Occipital lobe (tissue), 2 donors: Measurements from ENCODE around the gene OTUB1. TPM values are rescaled to one million over a fixed set of nuclear protein-coding genes. Genes with fewer than 3 reads are reported as not detected.
"Not testable (repeated sequence)": the region's sequence is repeated elsewhere in the genome, so short reads cannot be mapped to it uniquely, and the experiment has no call there.

Experiments
- DNase-seq: peaks from one replicate; lab custom pipeline; 2025; lab: John Stamatoyannopoulos, UW
- total RNA-seq: library from RNA; depleted of rRNA; stranded (reverse); fragments of >200 nt; gene quantifications from one replicate; pipeline ENCODE4 v1.2.3, GENCODE V29; 2014

Gene OTUB1, protein sequence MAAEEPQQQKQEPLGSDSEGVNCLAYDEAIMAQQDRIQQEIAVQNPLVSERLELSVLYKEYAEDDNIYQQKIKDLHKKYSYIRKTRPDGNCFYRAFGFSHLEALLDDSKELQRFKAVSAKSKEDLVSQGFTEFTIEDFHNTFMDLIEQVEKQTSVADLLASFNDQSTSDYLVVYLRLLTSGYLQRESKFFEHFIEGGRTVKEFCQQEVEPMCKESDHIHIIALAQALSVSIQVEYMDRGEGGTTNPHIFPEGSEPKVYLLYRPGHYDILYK
- 25.3 TPM for total RNA-seq

DNA sequence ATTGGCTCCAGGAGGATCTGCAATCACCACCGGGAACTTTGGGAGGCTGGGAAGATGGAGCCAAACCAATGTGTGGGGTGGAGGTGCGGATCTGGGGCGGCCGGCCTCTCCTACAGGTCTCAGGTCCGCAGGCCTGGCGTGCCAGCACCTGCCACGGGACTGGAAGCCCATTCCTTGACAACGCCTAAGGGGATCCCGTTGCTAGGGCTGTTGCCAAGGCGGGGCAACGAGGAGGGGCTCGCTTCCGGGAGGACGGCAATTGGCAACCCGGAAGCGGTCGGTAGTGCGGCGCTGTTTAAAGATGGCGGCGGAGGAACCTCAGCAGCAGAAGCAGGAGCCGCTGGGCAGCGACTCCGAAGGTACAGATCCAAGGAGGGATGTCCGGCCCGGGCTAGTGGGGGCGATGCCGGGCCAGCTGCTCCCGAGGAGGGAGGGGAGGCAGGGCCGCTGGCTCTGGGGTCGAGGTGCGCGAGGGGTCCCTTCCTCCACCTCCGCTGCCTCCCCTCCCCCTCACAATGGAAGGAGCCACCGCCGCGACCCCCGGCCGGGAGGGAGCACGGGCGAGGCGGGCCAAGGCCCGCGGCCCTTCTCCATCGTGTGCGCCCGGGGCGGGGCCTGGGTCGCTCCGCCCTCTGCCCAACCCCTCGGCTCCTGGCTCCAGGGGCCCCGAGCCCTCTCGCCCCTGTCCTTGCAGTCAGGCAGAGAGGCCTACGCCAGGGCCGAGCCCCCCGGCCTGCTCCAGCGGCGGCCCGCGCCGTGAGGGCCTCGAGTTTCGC is at the start of gene OTUB1:
Gene OTUB1, plus strand, starts transcription at position 283 of the 776 bp plus-strand sequence. Its CDS starts 19 bp downstream, at position 302.
- DNase-seq = peak; percentile 88

GRCh38 chr11:63937713-63938478 is 48.3 kb upstream of the OTUB1 start:
- no peak for DNase-seq

GRCh38 chr11:63938479-63939396 is 47.5 kb upstream of the OTUB1 start, which contains the start of gene NAA40:
NAA40 (plus strand) TSS chr11:63939002; CDS start chr11:63939097, 95 bp downstream.
- peak; percentile 84 for DNase-seq

DNA sequence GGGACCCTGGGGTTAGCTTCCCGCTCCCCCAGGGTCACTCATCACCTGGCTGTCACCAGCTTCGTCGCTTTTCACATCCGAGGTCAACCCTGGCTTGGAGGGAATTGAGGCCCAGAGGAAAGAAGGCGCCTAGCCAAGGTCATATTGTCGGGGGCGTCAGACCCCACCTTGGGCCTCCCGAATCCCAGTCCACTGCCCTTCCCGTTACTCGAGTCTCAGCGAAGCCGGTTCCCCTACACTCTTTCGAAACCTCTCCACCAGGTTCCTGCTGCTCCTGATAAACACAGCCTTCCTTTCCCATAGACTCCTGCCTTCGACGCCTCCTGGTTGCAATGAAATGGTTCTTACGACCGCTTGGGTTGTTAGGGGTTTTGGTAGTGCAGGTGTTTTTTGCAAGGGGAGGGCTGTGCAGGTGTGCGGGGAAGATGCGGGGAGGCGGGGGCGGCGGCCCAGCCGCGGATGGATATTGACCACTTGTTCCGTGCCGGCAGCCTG is 46.8 kb upstream of the OTUB1 start:
- DNase-seq = no peak

DNA sequence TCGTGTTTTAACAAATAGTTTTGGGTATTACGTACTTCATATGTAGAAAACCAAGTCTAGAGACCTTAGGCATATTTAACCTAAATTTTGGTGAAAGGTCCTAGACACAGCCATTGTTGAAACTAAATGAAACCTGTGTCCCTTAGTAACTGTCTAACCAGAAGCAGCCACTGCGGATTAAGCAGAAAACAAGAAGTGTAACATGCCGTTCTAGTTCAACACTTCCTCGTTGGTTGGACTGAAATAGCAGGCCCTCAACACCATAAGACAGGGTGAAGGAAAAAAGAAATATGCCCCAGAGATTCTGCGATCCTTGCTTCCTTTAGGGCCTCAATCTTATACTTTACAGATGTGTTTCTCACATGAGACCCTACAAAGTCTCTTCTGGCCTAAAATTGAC is 45.5 kb upstream of the OTUB1 start:
- DNase-seq = no peak

GRCh38 chr11:63941901-63942300 is 44.3 kb upstream of the OTUB1 start:
- no peak for DNase-seq

DNA sequence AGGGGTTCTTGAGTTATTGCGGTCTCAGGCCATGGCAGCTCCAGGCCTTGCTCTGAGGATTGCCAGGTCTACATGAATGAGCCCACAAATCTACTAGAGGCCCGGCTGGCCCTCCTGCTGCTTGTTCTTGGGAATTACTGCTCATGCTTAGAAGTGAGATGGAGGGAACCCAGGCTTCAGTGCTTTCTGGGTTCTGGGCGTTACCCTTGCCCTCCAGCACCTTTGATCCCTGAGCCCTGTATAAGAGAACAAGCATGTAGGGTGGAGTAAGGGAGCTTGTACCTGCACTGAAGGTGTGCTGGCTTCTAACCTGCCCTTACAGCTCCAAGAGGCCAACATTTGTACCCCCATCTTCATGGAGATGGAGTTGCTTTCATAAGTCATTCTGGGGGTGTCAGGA is 43.4 kb upstream of the OTUB1 start:
- no peak for DNase-seq

- DNase-seq = no peak
Measured at GRCh38 chr11:63944987-63945386, 41.3 kb upstream of the OTUB1 start.

DNA sequence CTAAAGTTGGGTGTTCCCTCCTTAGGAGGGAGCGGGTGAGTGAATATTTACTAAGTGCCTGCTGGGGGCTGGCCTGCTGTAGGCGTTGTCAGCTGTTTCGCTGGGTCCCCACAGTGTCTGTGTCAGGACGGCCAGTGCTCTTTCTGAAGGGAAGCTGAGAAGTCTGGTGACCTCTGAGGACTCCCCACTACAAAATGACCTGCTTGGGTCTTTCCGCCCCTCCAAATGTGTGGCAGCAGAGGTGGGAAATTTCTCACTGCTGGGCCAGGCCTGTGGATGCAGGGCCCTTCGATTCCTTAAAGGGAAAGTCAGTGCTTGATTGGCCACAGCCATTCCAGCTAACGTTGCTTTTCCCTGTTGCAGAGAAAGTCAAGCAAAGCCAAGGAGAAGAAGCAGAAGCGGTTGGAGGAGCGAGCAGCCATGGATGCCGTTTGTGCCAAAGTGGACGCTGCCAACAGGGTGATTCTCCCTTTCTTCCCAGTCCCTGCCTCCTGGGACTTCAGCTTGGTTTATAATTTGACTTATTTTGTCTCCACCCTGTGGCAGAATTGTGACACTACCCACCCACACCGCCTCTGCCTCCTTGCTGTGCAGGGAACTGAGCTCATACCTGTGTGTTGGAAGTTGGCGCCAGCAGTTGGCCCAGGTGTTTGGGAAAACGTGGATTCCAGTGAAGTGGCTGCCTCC is 40.6 kb upstream of the OTUB1 start:
- DNase-seq = peak; percentile 53

DNA sequence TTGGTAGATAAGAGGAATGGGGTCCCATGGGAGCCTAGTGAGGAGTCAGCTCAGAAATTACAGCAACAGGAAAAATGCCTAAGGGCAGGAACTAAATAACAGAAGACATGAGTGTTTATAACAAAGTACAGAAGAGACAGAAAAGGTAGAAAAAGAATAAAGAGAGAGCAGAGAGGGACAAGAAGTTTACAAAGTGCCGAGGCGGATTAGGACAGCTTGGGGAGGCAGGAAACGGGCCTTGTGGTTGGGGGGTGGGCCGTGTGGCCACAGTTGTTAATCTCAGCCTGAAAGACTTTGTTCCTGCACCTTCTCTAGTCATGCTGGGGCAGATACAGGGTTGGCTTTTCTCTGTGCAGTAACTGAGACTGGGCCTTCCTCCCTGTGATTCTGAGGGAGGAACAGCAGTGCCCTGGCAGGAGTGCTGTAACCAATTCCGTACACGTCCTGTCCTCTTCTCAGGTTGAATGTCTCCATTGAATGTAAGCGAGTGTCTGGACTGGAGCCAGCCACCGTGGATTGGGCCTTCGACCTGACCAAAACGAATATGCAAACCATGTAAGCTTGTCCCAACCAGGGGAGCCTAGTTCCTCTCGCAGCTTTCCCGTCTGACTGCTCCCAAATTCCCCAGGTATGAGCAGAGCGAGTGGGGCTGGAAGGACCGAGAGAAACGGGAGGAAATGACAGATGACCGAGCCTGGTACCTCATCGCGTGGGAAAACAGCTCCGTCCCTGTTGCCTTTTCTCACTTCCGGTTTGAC is 34.3 kb upstream of the OTUB1 start:
- no peak for DNase-seq

DNA sequence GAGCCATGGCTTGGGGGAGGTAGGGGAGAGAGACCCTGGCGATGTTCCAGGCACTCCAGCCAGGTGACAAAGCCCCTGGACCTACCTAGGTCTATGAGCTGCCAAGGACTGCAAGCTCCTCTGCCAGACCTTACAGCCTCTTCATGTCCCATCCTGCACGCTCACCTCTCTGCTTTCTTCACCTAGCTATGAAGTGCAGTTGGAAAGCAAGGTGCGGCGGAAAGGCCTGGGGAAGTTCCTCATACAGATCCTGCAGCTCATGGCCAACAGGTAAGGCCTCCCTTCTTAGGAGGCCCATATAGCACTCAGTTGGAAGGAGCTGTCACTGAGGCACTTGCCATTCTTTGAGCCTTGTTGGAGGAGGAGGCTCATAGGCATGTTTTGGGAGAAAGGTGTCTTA is 33.7 kb upstream of the OTUB1 start:
- no peak for DNase-seq

- DNase-seq = no peak
Measured at GRCh38 chr11:63958008-63958407, 28.2 kb upstream of the OTUB1 start.

GRCh38 chr11:63961608-63962412 is 24.4 kb upstream of the OTUB1 start:
- no peak for DNase-seq

DNA sequence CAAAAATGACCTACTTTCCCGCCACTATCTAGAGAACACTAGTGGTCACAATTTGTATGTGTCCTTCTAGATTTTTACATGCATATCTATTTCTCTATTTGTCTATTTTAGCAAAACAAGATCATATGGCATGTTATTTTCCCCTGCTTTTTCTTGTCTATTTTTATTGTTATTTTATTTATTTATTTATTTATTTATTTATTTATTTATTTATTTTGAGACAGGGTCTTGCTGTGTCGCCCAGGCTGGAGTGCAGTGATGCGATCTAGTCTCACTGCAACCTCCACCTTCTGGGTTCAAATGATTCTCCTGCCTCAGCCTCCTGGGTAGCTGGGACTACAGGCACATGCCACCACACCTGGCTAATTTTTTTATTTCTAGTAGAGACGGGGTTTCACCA is 22.3 kb upstream of the OTUB1 start:
- DNase-seq = not testable (repeated sequence)

GRCh38 chr11:63966444-63966843 is 19.8 kb upstream of the OTUB1 start:
- DNase-seq = no peak

GRCh38 chr11:63969461-63969860 is 16.8 kb upstream of the OTUB1 start:
- DNase-seq = no peak

- no peak for DNase-seq
Measured at GRCh38 chr11:63970902-63971301, 15.3 kb upstream of the OTUB1 start.

DNA sequence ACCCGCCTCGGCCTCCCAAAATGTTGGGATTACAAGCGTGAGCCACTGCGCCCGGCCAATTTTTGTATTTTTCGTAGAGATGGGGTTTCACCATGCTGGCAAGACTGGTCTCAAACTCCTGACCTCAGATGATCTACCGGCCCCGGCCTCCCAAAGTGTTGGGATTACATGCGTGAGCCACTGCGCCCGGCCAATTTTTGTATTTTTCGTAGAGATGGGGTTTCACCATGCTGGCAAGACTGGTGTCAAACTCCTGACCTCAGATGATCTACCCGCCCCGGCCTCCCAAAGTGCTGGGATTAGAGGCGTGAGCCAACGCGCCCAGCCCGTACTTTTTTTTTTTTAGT is 12.4 kb upstream of the OTUB1 start:
- DNase-seq = not testable (repeated sequence)
